HepG2 (cell line): Measurements from ENCODE around the gene MRPS18C. TPM values are rescaled to one million over a fixed set of nuclear protein-coding genes. Genes with fewer than 3 reads are reported as not detected.
A peak's percentile ranks its signal among the peaks of the same experiment; 100 is the strongest.

Source experiments
- CEBPG ChIP-seq: IDR thresholded peaks from 2 replicates; pipeline ENCODE4 v1.6.1; 2016
- ESRRA ChIP-seq: sonication (generic); formaldehyde crosslinking; IDR thresholded peaks from 2 replicates; pipeline ENCODE4 v1.5.1; 2020; ENCODE audit warnings: mild to moderate bottlenecking, low read depth, missing genetic modification reagents
- HMG20B ChIP-seq: conservative IDR thresholded peaks from 2 replicates; pipeline ENCODE4 v1.6.1; 2016; ENCODE audit warnings: missing genetic modification reagents, missing compliant biosample characterization
- IRF2 ChIP-seq: IDR thresholded peaks from 2 replicates; pipeline ENCODE4 v1.6.1; 2018; ENCODE audit warnings: missing genetic modification reagents, missing compliant biosample characterization
- IRX3 ChIP-seq: sonication (generic); formaldehyde crosslinking; IDR thresholded peaks from 2 replicates; pipeline ENCODE4 v1.8.1; 2023; ENCODE audit warnings: mild to moderate bottlenecking, low read depth, missing genetic modification reagents, borderline replicate concordance
- JUN ChIP-seq: sonication (generic); formaldehyde crosslinking; IDR thresholded peaks from 2 replicates; pipeline ENCODE4 v1.4.0; 2020; ENCODE audit warnings: mild to moderate bottlenecking, missing genetic modification reagents
- JUND ChIP-seq: sonication (generic); formaldehyde crosslinking; IDR thresholded peaks from 2 replicates; pipeline ENCODE4 v1.8.0; 2022; ENCODE audit warnings: mild to moderate bottlenecking, missing genetic modification reagents
- MAX ChIP-seq: IDR thresholded peaks from 2 replicates; pipeline ENCODE4 v1.6.1; 2012; ENCODE audit warnings: inconsistent platforms
- MED13 ChIP-seq: sonication (generic); formaldehyde crosslinking; IDR thresholded peaks from 2 replicates; pipeline ENCODE4 v1.5.0; 2020; ENCODE audit warnings: missing genetic modification reagents
- MTA3 ChIP-seq: sonication (generic); formaldehyde crosslinking; IDR thresholded peaks from 2 replicates; pipeline ENCODE4 v1.4.0; 2020; ENCODE audit warnings: missing genetic modification reagents
- NFIC ChIP-seq: IDR thresholded peaks from 2 replicates; pipeline ENCODE4 v1.6.1; 2012; ENCODE audit warnings: mild to moderate bottlenecking, low read length, inconsistent platforms
- NFYB ChIP-seq: sonication (generic); formaldehyde crosslinking; IDR thresholded peaks from 2 replicates; pipeline ENCODE4 v1.4.0; 2020; ENCODE audit warnings: missing genetic modification reagents
- RARG ChIP-seq: sonication (generic); formaldehyde crosslinking; IDR thresholded peaks from 2 replicates; pipeline ENCODE4 v1.4.0; 2020; ENCODE audit warnings: low read depth, mild to moderate bottlenecking, missing genetic modification reagents
- TBP ChIP-seq: sonication (generic); formaldehyde crosslinking; IDR thresholded peaks from 2 replicates; pipeline ENCODE4 v1.5.0; 2020; ENCODE audit warnings: missing genetic modification reagents
- THRA ChIP-seq: sonication (generic); formaldehyde crosslinking; IDR thresholded peaks from 2 replicates; pipeline ENCODE4 v1.4.0; 2020; ENCODE audit warnings: missing genetic modification reagents, borderline replicate concordance
- ZNF335 ChIP-seq: sonication (generic); formaldehyde crosslinking; IDR thresholded peaks from 2 replicates; pipeline ENCODE4 v1.4.0; 2020; ENCODE audit warnings: missing genetic modification reagents
- ZNF530 ChIP-seq: sonication (generic); formaldehyde crosslinking; IDR thresholded peaks from 2 replicates; pipeline ENCODE4 v1.5.0; 2020; ENCODE audit warnings: low read depth, mild to moderate bottlenecking, missing genetic modification reagents
- ZNF556 ChIP-seq: sonication (generic); formaldehyde crosslinking; IDR thresholded peaks from 2 replicates; pipeline ENCODE4 v1.4.0; 2020; ENCODE audit warnings: mild to moderate bottlenecking, missing genetic modification reagents, borderline replicate concordance
- ZNF740 ChIP-seq: sonication (generic); formaldehyde crosslinking; IDR thresholded peaks from 2 replicates; pipeline ENCODE4 v1.4.0; 2020; ENCODE audit warnings: missing genetic modification reagents
- ZSCAN21 ChIP-seq: sonication (generic); formaldehyde crosslinking; IDR thresholded peaks from 2 replicates; pipeline ENCODE4 v1.8.0; 2022; ENCODE audit warnings: mild to moderate bottlenecking, missing genetic modification reagents, moderate library complexity, borderline replicate concordance
- ZZZ3 ChIP-seq: sonication (generic); formaldehyde crosslinking; IDR thresholded peaks from 2 replicates; pipeline ENCODE4 v1.4.0; 2020; ENCODE audit warnings: missing genetic modification reagents, mild to moderate bottlenecking, borderline replicate concordance
- polyA plus RNA-seq, 8 experiments: library from polyadenylated mRNA; depleted of rRNA in 3 of 8; stranded (reverse) in 7 of 8; unstranded in 1 of 8; fragments of >200 nt; fragmentation: Illumina TruSeq in 4 of 8; extraction: Trizol in 4 of 8; gene quantifications; 2 replicates each; pipeline versions ENCODE4 v1.2.1 to v1.2.3, GENCODE V29; 2011 to 2016; ENCODE audit warnings: low read depth in 4 of 8, missing spikeins in 1 of 8, mixed read lengths in 1 of 8; ENCODE audit not compliant: insufficient read depth in 1 of 8
- total RNA-seq, 5 experiments: library from RNA; depleted of rRNA; stranded (reverse); fragments of >200 nt; fragmentation: Illumina TruSeq; extraction: Trizol; gene quantifications; 2 replicates each; pipeline ENCODE4 v1.2.3, GENCODE V29; 2016; ENCODE audit warnings: low read depth in 1 of 5
- TF ChIP-seq, protein P1 (sequence below), 2 experiments: sonication (generic) in 1 of 2; formaldehyde crosslinking in 1 of 2; IDR thresholded peaks; 2 replicates each; pipeline versions ENCODE4 v1.6.1 to v1.9.0; 2014 to 2022; ENCODE audit warnings: antibody characterized with exemption in 1 of 2, borderline replicate concordance in 1 of 2, inconsistent platforms in 1 of 2, low read depth in 1 of 2, missing genetic modification reagents in 1 of 2

MRPS18C gene
- total and polyA plus RNA-seq, 2 of the 13 experiments (the other 11 are each of a cell fraction or from before 2014, with no cell fraction given), result 45.4 to 124 TPM

- TF ChIP-seq THRA (CRISPR knock-in tag) (0 out of 2 replicates have a peak, but pooled peaks have one; percentile 11), RARG (CRISPR knock-in tag) (no peak), NFYB (no peak), IRX3 (peak; percentile 76; the same call in 1 of the 2 replicates), MED13 (no peak; the same call in 1 of the 2 replicates), ZZZ3 (CRISPR knock-in tag) (no peak), IRF2 (CRISPR knock-in tag) (peak; percentile 65), ESRRA (CRISPR knock-in tag) (peak; percentile 65), ZNF556 (CRISPR knock-in tag) (no peak; the same call in 1 of the 2 replicates), MTA3 (CRISPR knock-in tag) (no peak), TBP (no peak), ZNF530 (CRISPR knock-in tag) (no peak), ZNF740 (0 out of 2 replicates have a peak, but pooled peaks have one; percentile 65), JUND (0 out of 2 replicates have a peak, but pooled peaks have one; percentile 34), HMG20B (no peak), MAX (peak; percentile 89), CEBPG (CRISPR knock-in tag) (no peak), ZNF335 (CRISPR knock-in tag) (no peak), NFIC (no peak), ZSCAN21 (CRISPR knock-in tag) (peak; percentile 97), JUN (CRISPR knock-in tag) (no peak)
- TF ChIP-seq, protein P1, sequence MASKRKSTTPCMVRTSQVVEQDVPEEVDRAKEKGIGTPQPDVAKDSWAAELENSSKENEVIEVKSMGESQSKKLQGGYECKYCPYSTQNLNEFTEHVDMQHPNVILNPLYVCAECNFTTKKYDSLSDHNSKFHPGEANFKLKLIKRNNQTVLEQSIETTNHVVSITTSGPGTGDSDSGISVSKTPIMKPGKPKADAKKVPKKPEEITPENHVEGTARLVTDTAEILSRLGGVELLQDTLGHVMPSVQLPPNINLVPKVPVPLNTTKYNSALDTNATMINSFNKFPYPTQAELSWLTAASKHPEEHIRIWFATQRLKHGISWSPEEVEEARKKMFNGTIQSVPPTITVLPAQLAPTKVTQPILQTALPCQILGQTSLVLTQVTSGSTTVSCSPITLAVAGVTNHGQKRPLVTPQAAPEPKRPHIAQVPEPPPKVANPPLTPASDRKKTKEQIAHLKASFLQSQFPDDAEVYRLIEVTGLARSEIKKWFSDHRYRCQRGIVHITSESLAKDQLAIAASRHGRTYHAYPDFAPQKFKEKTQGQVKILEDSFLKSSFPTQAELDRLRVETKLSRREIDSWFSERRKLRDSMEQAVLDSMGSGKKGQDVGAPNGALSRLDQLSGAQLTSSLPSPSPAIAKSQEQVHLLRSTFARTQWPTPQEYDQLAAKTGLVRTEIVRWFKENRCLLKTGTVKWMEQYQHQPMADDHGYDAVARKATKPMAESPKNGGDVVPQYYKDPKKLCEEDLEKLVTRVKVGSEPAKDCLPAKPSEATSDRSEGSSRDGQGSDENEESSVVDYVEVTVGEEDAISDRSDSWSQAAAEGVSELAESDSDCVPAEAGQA (IDR thresholded peaks at IDR 0.05; ENCODE audit: low read depth), result 0 out of 2 replicates have a peak, but pooled peaks have one; percentile 44
- TF ChIP-seq, protein P1 (CRISPR knock-in tag; IDR thresholded peaks at IDR 0.05; ENCODE audit: borderline replicate concordance), result no peak
Measured at GRCh38 chr4:83484500-83485461, 28.9 kb downstream of the MRPS18C start, which contains the start of gene ABRAXAS1 (continued).
